Cardiac septum (tissue), 1 donor: ENCODE measurements around the gene IFI16. TPM values are rescaled to one million over a fixed set of nuclear protein-coding genes. Genes with fewer than 3 reads are reported as not detected.
"Not testable (repeated sequence)": the region's sequence is repeated elsewhere in the genome, so short reads cannot be mapped to it uniquely, and the experiment has no call there.

Experiments
- DNase-seq: peaks from one replicate; pipeline ENCODE4 v3.0.0-alpha.2; 2020; ENCODE audit warnings: low spot score
- intact Hi-C: fragments of 100-400 bp; cut with DNase I; formaldehyde crosslinking; loops from one replicate; pipeline ENCODE4 v1.14.0; 2022
- total RNA-seq: library from RNA; stranded (reverse); fragmentation: NEBNext Ultra II Directional; extraction: Animal tissue kit (Norgen Biotek cat#: 25700); gene quantifications from one replicate; pipeline ENCODE4 v1.2.1, GENCODE V29; 2021
- donor health status: DM: no; HTN: no; CAD: no.

Gene IFI16
- total RNA-seq, 1 donor from 2014 or later = 31.1 TPM

GRCh38 chr1:159084867-159085266 lies 75.2 kb downstream of the IFI16 start:
- DNase-seq = peak; percentile 77
- intact Hi-C loops = no loop called here

DNA sequence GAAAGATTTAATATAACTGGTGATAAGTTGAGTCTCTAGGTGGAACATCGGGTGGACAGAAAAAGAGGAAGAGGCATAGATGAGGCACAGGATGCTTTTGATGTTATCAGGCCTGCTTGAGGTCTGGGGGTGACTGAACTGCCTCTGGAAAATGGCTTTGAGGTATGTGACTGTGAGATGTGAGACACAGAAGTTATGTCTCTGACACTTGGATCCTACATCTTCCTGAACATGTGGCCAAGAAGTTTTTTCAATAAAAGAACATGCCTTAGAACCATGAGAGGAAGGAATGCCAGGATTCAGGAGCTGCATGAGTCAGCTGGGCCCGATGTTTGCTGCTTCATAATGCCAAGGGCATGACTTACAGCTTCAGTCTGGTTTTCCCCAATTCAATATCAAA lies 78.3 kb downstream of the IFI16 start:
- intact Hi-C loops = no loop called here
- no peak for DNase-seq

DNA sequence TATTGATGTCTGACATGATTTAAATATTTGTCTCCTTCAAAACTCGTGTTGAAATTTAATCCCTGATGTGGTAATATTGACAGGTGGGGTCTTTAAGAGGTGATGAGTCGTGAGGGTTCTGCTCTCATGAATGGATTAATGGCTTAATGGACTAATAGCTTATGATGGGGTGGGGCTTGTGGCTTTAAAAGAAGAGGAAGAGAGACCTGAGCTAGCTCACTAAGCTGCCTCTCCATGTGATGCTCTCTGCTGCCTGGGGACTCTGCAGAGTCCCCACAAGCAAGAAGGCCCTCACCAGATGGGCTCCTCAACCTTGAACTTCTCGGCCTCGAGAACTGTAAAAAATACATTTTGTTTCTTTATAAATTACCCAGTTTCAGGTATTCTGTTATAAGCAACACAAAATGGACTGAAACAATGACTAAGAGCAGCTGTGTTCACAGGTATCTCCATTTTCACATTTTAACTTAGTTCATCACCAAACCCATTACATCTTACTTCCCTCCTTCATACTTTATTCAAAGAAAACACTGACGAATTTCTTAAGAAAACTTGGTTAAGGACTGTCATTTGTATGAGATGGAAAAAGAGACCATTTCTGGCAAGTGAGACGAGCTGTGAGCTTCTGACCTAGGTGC lies 79.0 kb downstream of the IFI16 start:
- no peak for DNase-seq
- intact Hi-C loops = no loop called here

GRCh38 chr1:159089184-159089791 lies 79.6 kb downstream of the IFI16 start:
- no peak for DNase-seq
- intact Hi-C loops = no loop called here

- intact Hi-C loops = no loop called here
Measured at GRCh38 chr1:159090286-159091179, 80.8 kb downstream of the IFI16 start.

DNA sequence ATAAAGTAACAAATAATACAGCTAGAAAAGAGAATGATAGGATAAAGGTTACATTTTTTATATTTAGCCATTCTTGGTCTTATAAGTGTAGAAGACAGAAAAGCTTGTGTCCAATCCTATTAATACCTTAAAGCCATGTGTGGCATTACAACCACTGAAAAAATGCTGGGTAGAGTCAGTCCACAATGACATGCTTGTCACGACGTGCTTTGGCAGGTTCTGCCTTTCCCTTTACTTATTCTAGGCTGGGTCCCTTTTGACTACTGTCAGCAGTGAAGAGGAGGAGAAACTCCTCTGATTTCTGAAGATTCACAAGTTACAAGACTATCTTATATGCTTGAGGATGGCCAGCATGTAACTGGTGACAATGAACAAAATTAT lies 81.5 kb downstream of the IFI16 start:
- intact Hi-C loops = no loop called here
- no peak for DNase-seq

More at GRCh38 chr1:159090286-159091179, 80.8 kb downstream of the IFI16 start:
- no peak for DNase-seq

GRCh38 chr1:159091607-159092031 lies 81.9 kb downstream of the IFI16 start:
- no peak for DNase-seq
- intact Hi-C loops = no loop called here

DNA sequence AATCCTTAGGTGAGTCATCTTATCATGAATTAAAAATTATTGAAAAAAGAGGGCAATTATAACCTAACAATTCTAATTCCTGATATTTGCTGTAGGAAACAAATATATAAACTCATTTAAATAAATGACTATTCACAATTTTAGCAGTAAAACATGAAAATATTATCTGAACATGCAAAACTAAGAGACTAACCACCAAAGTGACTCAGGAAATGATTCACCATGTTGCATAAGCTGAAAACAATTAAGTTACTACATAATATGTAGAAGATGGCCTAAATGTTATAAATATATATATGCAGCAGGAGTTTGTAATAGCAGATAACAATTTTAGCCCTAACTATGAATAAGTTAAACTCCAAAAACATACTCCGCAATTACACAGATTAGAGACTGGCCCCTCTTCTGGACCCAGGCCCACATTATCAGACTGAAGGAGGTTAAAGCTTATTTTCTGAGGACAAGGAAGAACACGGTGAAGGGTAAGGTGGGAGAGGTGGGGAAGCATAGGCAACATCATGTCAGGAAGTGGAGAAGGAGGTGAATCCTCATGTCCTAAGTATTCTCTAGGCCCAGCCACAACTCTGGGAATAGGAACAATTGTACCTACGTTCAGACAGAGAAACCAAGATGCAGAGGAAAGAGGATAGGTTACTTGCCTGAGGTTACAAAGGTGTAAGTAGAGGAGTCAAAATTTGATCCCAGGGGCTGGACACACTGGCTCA lies 82.5 kb downstream of the IFI16 start:
- no peak for DNase-seq
- intact Hi-C loops = no loop called here

DNA sequence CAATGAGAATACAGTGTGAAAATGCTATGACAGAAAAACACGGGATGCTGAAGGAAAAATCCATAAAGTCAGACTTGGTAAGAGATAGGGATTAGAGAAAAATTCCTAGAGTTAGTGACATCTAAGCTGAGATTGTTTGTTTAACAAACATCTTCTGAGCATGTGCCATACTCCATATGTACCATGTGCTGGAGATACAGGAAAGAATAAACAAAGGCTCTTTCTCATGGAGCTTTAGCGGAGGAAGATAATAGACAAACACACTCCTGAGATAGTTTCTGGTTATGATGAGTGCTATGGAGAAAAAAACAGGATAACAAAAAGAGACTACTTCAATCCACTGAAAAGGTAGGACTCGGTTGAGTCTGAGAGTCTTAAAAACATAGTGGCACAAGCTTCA lies 88.9 kb downstream of the IFI16 start:
- intact Hi-C loops = no loop called here
- DNase-seq = no peak

DNA sequence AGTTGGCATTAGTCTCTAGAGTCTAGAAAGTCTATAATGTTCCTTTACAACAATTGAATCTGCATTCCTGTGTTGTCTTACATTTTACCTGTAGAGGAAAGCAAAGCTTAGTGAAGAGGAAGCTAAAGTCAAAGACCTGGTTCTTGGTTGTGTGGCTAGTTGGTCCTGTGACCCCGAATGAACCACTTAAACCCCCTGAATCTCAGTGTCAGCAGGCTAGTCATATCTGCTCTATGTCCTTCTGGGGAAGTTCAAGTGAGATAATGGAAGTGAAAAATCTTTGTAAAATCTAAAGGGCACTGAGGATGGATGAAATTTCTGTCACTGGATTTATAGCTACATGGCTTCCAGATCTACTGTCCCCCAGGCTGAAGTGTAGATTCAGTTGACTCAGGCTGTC lies 90.9 kb downstream of the IFI16 start:
- no peak for DNase-seq
- intact Hi-C loops = no loop called here

GRCh38 chr1:159103021-159103420 lies 93.3 kb downstream of the IFI16 start:
- intact Hi-C loops, DNase-seq: not testable (repeated sequence)

Other genes with a start within 250 kb of the IFI16 start
- gene OR6N1, start 237.7 kb upstream of the IFI16 start, total RNA-seq = not detected
- not detected for gene OR6N2, start 228.7 kb upstream of the IFI16 start, total RNA-seq
- 6.9 TPM for gene MNDA, start 178.6 kb upstream of the IFI16 start, total RNA-seq
- gene PYHIN1, start 78.4 kb upstream of the IFI16 start, total RNA-seq = 0.19 TPM
- gene AIM2, start 66.9 kb downstream of the IFI16 start, total RNA-seq = 0.35 TPM
- 1.0 TPM for gene CADM3, start 161.7 kb downstream of the IFI16 start, total RNA-seq
- gene ACKR1, start 195.0 kb downstream of the IFI16 start, total RNA-seq = 22.5 TPM